Stimulated activated CD4-positive, alpha-beta T cell treated with anti-CD3 and anti-CD28 coated beads, Interleukin-1b, Interleukin-23, amount 100 ng/mL, for 24 hours (primary cell): ENCODE measurements around the gene SLC30A9.

Experiments
- DNase-seq, 4 experiments: peaks; one replicate each; pipeline ENCODE4 v3.0.0-alpha.2; 2020; ENCODE audit warnings: low read depth in 4 of 4, low spot score in 1 of 4

Gene SLC30A9

GRCh38 chr4:41990365-41991111 lies at the start of gene SLC30A9:
Gene SLC30A9, plus strand, starts transcription at chr4:41990530. Its CDS starts 122 bp downstream, at chr4:41990652.
- peak; percentile 75 to 91 (median 86) for DNase-seq

- DNase-seq = no peak
These were observed 49.5 kb upstream of the SLC30A9 start for GRCh38 chr4:41940834-41941233.

GRCh38 chr4:41943506-41943905 lies 46.8 kb upstream of the SLC30A9 start:
- no peak for DNase-seq

GRCh38 chr4:41944089-41944488 lies 46.2 kb upstream of the SLC30A9 start:
- DNase-seq = no peak

- DNase-seq = no peak
These were observed 40.8 kb upstream of the SLC30A9 start for GRCh38 chr4:41949531-41949930.

- DNase-seq = no peak
These were observed 32.7 kb upstream of the SLC30A9 start for GRCh38 chr4:41957634-41958033.

- no peak for DNase-seq
These were observed 27.2 kb upstream of the SLC30A9 start for GRCh38 chr4:41963105-41963504.

- no peak for DNase-seq
These were observed 25.9 kb upstream of the SLC30A9 start for GRCh38 chr4:41964401-41964800.

GRCh38 chr4:41967392-41967791 lies 22.9 kb upstream of the SLC30A9 start:
- DNase-seq = no peak

- no peak for DNase-seq
These were observed 20.7 kb upstream of the SLC30A9 start for GRCh38 chr4:41969671-41970070.

GRCh38 chr4:41975341-41975740 lies 15.0 kb upstream of the SLC30A9 start:
- DNase-seq = no peak

- DNase-seq = no peak
These were observed 13.4 kb upstream of the SLC30A9 start for GRCh38 chr4:41976775-41977516.

GRCh38 chr4:41977709-41978108 lies 12.6 kb upstream of the SLC30A9 start:
- DNase-seq = no peak

GRCh38 chr4:41981456-41981855 lies 8.9 kb upstream of the SLC30A9 start, which contains the start of gene DCAF4L1:
Gene DCAF4L1, plus strand, starts transcription at chr4:41981756. Its CDS starts 37 bp downstream, at chr4:41981793.
- DNase-seq = no peak

- DNase-seq = no peak
These were observed 7.6 kb upstream of the SLC30A9 start for GRCh38 chr4:41982716-41983115.

- DNase-seq = no peak
These were observed 5.2 kb upstream of the SLC30A9 start for GRCh38 chr4:41985151-41985550.

- no peak for DNase-seq
These were observed 351 bp upstream of the SLC30A9 start for GRCh38 chr4:41989994-41990364.

GRCh38 chr4:41991916-41992767 lies 1.8 kb downstream of the SLC30A9 start:
- DNase-seq = no peak

- no peak for DNase-seq
These were observed 2.9 kb downstream of the SLC30A9 start for GRCh38 chr4:41992967-41993857.

GRCh38 chr4:41994461-41994985 lies 4.2 kb downstream of the SLC30A9 start:
- DNase-seq = no peak
